Esophagus squamous epithelium (tissue), 5 donors: ENCODE measurements around the gene SIGLEC12. TPM values are rescaled to one million over a fixed set of nuclear protein-coding genes. Genes with fewer than 3 reads are reported as not detected.

ENCODE experiments used
- DNase-seq: peaks from one replicate; lab custom pipeline; 2025; lab: John Stamatoyannopoulos, UW
- H3K27ac ChIP-seq, 4 donors: fragments of 200-600 bp; sonication (generic); one replicate each; pipeline ENCODE4 v1.5.1; 2016 to 2019; ENCODE audit warnings: mild to moderate bottlenecking in 1 of 4
- H3K27me3 ChIP-seq, 4 donors: fragments of 200-600 bp; sonication (generic); 1 replicate in 3 of 4; 2 replicates in 1 of 4; pipeline versions ENCODE4 v1.5.1 to v1.6.0; 2017 to 2021; ENCODE audit warnings: antibody characterized with exemption in 1 of 4
- H3K36me3 ChIP-seq, 3 donors: fragments of 200-600 bp; sonication (generic); one replicate each; pipeline ENCODE4 v1.5.1; 2016 to 2019
- H3K4me1 ChIP-seq, 3 donors: fragments of 200-600 bp; sonication (generic); one replicate each; pipeline ENCODE4 v1.5.1; 2017 to 2019
- H3K4me3 ChIP-seq, 4 donors: fragments of 200-600 bp; sonication (generic); 1 replicate in 3 of 4; 2 replicates in 1 of 4; pipeline ENCODE4 v1.5.1; 2016 to 2019; ENCODE audit warnings: mild to moderate bottlenecking in 2 of 4, moderate library complexity in 1 of 4
- H3K9me3 ChIP-seq, 3 donors: fragments of 200-600 bp; sonication (generic); one replicate each; pipeline ENCODE4 v1.5.1; 2016 to 2019
- POLR2A ChIP-seq, 4 donors: fragments of 450-650 bp; IDR thresholded peaks; one replicate each; pipeline ENCODE4 v1.6.1; 2017; ENCODE audit warnings: antibody characterized with exemption in 4 of 4, mild to moderate bottlenecking in 4 of 4, moderate library complexity in 3 of 4
- WGBS, 2 donors: methylation state at CpG; one replicate each; pipeline ENCODE4 v1.1.5; 2018; 5-methylcytosine and 5-hydroxymethylcytosine counted together
- intact Hi-C: fragments of 100-400 bp; cut with DNase I; formaldehyde crosslinking; loops from one replicate; pipeline ENCODE4 v1.15.0; 2022
- total RNA-seq, 4 donors: library from RNA; depleted of rRNA; stranded (reverse); fragments of >200 nt; gene quantifications; one replicate each; pipeline ENCODE4 v1.1.0, GENCODE V29; 2016
- TF ChIP-seq, protein P1 (sequence below), 6 experiments: fragments of 450-650 bp in 4 of 6; fragments of 200-600 bp in 2 of 6; sonication (generic) in 2 of 6; IDR thresholded peaks; one replicate each; pipeline ENCODE4 v1.5.1; 2016 to 2019; ENCODE audit warnings: antibody characterized with exemption in 6 of 6, mild to moderate bottlenecking in 4 of 6, moderate library complexity in 4 of 6
- donor health status: DM: yes; HTN: yes; CAD: no.

Gene SIGLEC12
- total RNA-seq, 4 donors from 2014 or later = 0.22 to 0.91 TPM; not detected in 2

DNA sequence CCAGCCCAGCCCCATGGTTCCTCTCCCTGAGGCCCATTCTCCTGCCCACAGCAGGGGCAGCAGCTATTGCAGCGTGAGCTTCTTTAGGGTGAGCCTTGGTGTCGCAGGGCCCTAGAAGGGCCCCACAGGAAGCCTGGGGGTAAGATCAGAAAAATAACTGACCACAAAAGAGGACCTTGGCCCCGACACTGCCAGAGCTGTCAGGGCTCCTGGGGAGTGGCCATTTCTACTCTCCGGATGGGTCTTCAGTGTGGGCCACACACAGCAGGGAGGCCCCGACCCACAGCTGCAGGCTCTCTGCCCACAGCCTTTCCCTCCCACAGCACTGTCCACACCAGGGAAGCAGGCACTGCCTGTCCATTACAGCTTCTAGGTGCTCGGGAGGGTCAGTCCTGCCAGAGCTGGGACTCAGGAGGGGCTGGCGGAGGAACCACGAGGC, 39.9 kb downstream of the SIGLEC12 start:
- no peak for TF ChIP-seq POLR2A (IDR thresholded peaks at IDR 0.05)
- TF ChIP-seq, protein P1, sequence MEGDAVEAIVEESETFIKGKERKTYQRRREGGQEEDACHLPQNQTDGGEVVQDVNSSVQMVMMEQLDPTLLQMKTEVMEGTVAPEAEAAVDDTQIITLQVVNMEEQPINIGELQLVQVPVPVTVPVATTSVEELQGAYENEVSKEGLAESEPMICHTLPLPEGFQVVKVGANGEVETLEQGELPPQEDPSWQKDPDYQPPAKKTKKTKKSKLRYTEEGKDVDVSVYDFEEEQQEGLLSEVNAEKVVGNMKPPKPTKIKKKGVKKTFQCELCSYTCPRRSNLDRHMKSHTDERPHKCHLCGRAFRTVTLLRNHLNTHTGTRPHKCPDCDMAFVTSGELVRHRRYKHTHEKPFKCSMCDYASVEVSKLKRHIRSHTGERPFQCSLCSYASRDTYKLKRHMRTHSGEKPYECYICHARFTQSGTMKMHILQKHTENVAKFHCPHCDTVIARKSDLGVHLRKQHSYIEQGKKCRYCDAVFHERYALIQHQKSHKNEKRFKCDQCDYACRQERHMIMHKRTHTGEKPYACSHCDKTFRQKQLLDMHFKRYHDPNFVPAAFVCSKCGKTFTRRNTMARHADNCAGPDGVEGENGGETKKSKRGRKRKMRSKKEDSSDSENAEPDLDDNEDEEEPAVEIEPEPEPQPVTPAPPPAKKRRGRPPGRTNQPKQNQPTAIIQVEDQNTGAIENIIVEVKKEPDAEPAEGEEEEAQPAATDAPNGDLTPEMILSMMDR (IDR thresholded peaks at IDR 0.05) = no peak
- intact Hi-C loops = no loop called here
- Histone ChIP-seq H3K9me3 (no peaks in the 10 kb centered on the region), H3K27ac (peak overlapping the region in 1 of 4 donors; percentile 55), H3K27me3 (peaks cover 0 to 64% (median 1%) of the 10 kb centered on the region in 4 donors), H3K4me1 (no peaks in the 10 kb centered on the region), H3K36me3 (no peaks in the 10 kb centered on the region), H3K4me3 (no peak overlapping the region)
- 47% methylated on average over 2 of the region's 8 CpGs; no CpG with 5 or more reads in 1 of the 2 donors for WGBS, 2 donors
- no peak for DNase-seq

DNA sequence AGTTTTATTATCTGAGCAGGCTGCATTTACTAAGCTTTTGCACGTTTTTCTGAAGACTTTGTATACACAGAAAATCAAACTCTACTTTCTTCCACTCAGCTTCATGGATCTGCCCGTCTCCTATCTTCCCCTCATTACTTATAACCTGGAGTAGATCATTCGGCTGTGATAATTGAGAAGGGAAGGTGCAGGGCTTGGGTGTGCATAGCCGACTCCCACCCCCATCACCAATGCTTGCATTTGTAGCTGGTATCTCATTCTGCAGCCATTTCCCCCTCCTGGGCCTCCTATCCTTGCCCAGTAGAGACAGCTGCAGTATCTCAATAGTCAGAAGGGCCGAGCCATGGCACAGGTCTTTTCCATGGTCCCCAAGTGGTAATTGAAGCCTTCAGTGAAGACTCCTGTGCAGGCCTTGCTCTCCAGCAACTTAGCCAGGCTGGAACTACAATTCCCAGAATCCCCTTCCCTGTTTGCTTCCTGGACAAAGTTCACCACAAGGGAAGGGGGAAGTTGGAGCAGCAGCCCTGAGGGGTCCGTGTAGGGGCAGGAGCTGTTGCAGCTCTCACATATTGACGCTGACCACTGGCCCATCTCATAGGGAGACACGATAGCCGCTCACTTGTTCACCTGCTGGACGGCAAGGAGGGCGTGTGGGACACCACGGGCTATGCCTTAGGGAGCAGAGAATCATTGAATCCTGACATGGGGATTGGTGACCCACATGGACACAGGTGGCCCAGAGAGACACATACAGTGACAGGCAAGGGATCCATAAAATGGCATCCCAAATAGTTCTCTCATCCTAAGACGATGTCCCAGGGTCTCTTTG, 41.2 kb downstream of the SIGLEC12 start:
- Histone ChIP-seq H3K9me3 (no peaks in the 10 kb centered on the region), H3K27me3 (peaks cover 0 to 62% (median under 1%) of the 10 kb centered on the region in 4 donors), H3K27ac (no peak overlapping the region), H3K4me3 (no peak overlapping the region), H3K4me1 (no peaks in the 10 kb centered on the region), H3K36me3 (no peaks in the 10 kb centered on the region)
- 51 to 56% methylated on average over 10 to 11 of the region's 13 CpGs for WGBS, 2 donors
- intact Hi-C loops = no loop called here
- DNase-seq = no peak
- TF ChIP-seq, protein P1 (IDR thresholded peaks at IDR 0.05) = no peak
- TF ChIP-seq POLR2A (IDR thresholded peaks at IDR 0.05) = no peak

DNA sequence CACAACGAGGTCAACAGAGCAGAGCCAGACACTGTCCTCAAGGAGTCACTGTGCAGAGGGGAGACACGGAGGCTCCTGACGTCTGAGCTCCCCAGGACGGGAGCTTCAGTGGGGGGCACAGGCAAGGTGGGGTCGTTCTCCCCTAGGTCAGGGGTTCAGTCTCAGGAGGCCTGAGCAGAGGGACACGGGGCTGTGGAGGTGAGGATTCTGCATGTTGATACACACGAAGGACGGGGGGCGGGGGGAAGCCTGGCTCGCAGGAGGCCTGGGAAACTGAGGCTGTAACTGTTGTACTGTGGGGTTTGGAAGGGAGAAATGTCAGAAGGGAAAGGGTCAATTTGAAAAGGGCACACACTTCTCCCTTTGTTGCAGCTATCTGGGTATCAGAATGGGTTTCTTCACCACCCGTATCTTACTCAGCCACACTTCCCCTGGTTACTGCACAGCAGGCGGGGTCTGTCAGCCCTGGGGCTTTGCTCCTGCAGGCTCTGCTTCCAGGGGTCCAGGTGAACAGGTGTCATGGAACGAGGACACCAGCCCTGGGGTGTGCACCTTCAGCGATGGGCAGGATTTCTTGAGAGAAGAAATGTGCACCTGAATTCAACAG, 42.6 kb downstream of the SIGLEC12 start:
- H3K4me1 ChIP-seq = no peaks in the 10 kb centered on the region
- no peaks in the 10 kb centered on the region for H3K9me3 ChIP-seq
- intact Hi-C loops = no loop called here
- WGBS, 2 donors = 69 to 79% methylated on average over 8 to 9 of the region's 14 CpGs
- no peak for DNase-seq
- no peaks in the 10 kb centered on the region for H3K36me3 ChIP-seq
- H3K27me3 ChIP-seq = peaks cover 0 to 63% (median 0%) of the 10 kb centered on the region in 4 donors
- H3K27ac ChIP-seq = no peak overlapping the region
- H3K4me3 ChIP-seq = no peak overlapping the region
- TF ChIP-seq, protein P1 (IDR thresholded peaks at IDR 0.05) = no peak
- no peak for TF ChIP-seq POLR2A (IDR thresholded peaks at IDR 0.05)

DNA sequence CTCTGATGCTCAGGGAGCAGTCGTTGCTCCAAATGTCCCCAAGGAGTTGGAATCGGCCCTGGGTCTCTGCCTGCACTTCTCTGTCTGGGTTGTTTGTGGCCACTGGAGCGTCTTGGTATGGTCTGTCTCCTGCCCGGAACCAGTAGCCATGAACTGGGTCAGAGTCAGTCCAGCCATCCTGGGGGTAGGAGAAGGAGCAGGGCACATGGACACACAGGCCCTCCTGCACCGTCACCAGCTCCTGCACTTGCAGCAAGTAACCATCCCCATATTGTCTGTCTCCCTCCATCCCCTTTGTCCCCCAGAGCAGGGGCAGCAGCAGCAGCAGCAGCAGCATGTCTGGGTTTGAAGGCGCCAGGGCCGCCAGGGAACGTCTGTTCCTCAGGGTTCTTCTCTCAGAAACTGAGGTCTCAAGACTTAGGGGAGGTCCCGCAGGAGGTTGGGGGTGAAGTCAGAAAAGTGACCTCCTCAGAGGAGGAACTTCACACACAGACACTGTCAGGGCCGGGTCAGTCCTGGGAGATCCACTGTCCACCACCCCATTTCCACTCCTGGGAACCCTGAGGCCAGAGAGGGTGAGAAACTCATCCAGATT, 43.5 kb downstream of the SIGLEC12 start, which contains the start of gene SIGLEC8:
SIGLEC8 (minus strand) TSS at position 404 of the 595 bp plus-strand sequence; CDS start at position 337, 67 bp downstream.
- intact Hi-C loops = no loop called here
- 51 to 55% methylated on average over 5 to 6 of the region's 10 CpGs for WGBS, 2 donors
- Histone ChIP-seq H3K4me3 (peak within 1 kb of the TSS in 1 of 4 donors; percentile 5), H3K36me3 (no peaks in the 10 kb centered on the region), H3K4me1 (no peaks in the 10 kb centered on the region), H3K9me3 (no peaks in the 10 kb centered on the region), H3K27me3 (peaks cover 0 to 59% (median 0%) of the 10 kb centered on the region in 4 donors), H3K27ac (peak within 1 kb of the TSS in 3 of 4 donors; percentile 4 to 28 (median 13))
- DNase-seq = no peak
- TF ChIP-seq, protein P1 (IDR thresholded peaks at IDR 0.05) = no peak
- TF ChIP-seq POLR2A (IDR thresholded peaks at IDR 0.05) = no peak
